Skeletal muscle tissue (tissue), 4 donors: ENCODE measurements around the gene DPCD. TPM values are rescaled to one million over a fixed set of nuclear protein-coding genes. Genes with fewer than 3 reads are reported as not detected.
"Not testable (repeated sequence)": the region's sequence is repeated elsewhere in the genome, so short reads cannot be mapped to it uniquely, and the experiment has no call there.

ENCODE experiments used
- H3K27ac ChIP-seq: one replicate; pipeline ENCODE4 v1.7.0; 2013; ENCODE audit warnings: mild to moderate bottlenecking, low read depth, low read length, inconsistent platforms
- H3K27me3 ChIP-seq, 3 donors: one replicate each; pipeline ENCODE4 v1.7.0; 2013; ENCODE audit warnings: low read length in 3 of 3; ENCODE audit not compliant: control insufficient read depth in 3 of 3, insufficient read depth in 3 of 3
- H3K36me3 ChIP-seq, 3 donors: one replicate each; pipeline ENCODE4 v1.7.0; 2013; ENCODE audit warnings: low read length in 3 of 3; ENCODE audit not compliant: control insufficient read depth in 3 of 3, insufficient read depth in 3 of 3
- H3K4me1 ChIP-seq, 3 donors: one replicate each; pipeline ENCODE4 v1.7.0; 2013; ENCODE audit warnings: low read length in 3 of 3, mild to moderate bottlenecking in 3 of 3; ENCODE audit not compliant: control insufficient read depth in 3 of 3, insufficient read depth in 3 of 3
- H3K4me3 ChIP-seq, 3 donors: one replicate each; pipeline ENCODE4 v1.7.0; 2013; ENCODE audit warnings: low read length in 3 of 3
- H3K9ac ChIP-seq, 3 donors: one replicate each; pipeline ENCODE4 v1.7.0; 2013; ENCODE audit warnings: low read length in 3 of 3, mild to moderate bottlenecking in 3 of 3, moderate library complexity in 2 of 3, low read depth in 1 of 3
- H3K9me3 ChIP-seq, 3 donors: one replicate each; pipeline ENCODE4 v1.7.0; 2013; ENCODE audit warnings: low read length in 3 of 3; ENCODE audit not compliant: control insufficient read depth in 3 of 3
- total RNA-seq: library from RNA; depleted of rRNA; stranded (reverse); fragments of >200 nt; gene quantifications from one replicate; pipeline ENCODE4 v1.2.3, GENCODE V29; 2014
- donor health status: Osteomylitis.

The DPCD gene
- total RNA-seq, 1 donor from 2014 or later, result 20.4 TPM

GRCh38 chr10:101580486-101581399 lies 7.4 kb upstream of the DPCD start:
- Histone ChIP-seq H3K4me1 (no peaks in the 10 kb centered on the region), H3K27me3 (no peaks in the 10 kb centered on the region), H3K36me3 (peaks cover 71 to 80% (median 75%) of the 10 kb centered on the region in 3 donors), H3K4me3 (no peak overlapping the region), H3K9me3 (no peaks in the 10 kb centered on the region), H3K9ac (no peak overlapping the region), H3K27ac (no peak overlapping the region)

DNA sequence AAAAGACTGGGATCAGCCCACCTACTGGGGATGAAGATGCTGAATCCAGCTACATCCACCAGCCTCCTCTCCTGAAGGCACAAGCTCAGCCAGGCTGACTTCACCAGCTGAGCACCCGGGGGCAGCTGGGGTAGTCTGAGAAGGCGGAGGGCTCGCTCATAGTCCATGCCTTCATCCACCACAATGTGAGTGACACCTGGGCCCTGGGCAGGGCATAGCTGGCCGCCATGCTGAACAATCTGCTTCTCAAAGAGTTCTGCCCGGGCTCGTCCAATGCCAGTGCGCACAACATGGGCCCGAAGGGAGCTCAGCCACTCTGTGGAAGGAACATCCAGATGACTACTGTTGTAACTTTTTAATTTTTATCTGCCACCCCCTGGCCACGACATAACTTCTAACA lies 2.3 kb upstream of the DPCD start:
- Histone ChIP-seq H3K4me1 (peaks cover 17 to 22% (median 18%) of the 10 kb centered on the region in 3 donors), H3K9me3 (no peaks in the 10 kb centered on the region), H3K27me3 (no peaks in the 10 kb centered on the region), H3K36me3 (peaks cover 39 to 41% (median 39%) of the 10 kb centered on the region in 3 donors), H3K27ac (no peak overlapping the region), H3K9ac (no peak overlapping the region), H3K4me3 (no peak overlapping the region)

GRCh38 chr10:101588879-101589278 lies 758 bp downstream of the DPCD start:
- Histone ChIP-seq H3K36me3 (peaks cover 11 to 14% (median 12%) of the 10 kb centered on the region in 3 donors), H3K9ac (peak overlapping the region; percentile 70 to 96 (median 88)), H3K9me3 (no peaks in the 10 kb centered on the region), H3K27me3 (no peaks in the 10 kb centered on the region), H3K4me1 (peaks cover 17 to 22% (median 18%) of the 10 kb centered on the region in 3 donors), H3K4me3 (peak overlapping the region; percentile 98 to 100 (median 99)), H3K27ac (no peak overlapping the region)

DNA sequence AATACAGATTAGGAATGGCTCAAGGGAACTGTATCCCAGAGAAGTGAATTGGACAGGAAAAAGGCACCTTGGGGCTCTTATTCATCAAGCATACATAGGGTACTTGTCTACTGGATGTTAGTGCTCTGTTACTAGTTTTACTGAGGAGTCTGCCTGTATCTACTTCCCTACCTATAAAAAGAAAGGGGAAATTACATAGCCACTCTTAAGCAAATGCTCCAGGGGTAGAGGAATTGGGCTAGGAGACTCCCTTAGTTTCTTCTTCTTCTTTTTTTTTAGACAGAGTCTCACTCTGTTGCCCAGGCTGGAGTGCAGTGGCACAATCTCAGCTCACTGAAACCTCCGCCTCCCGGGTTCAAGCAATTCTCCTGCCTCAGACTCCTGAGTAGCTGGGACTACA lies 5.2 kb downstream of the DPCD start:
- H3K9ac ChIP-seq, H3K27ac ChIP-seq, H3K9me3 ChIP-seq, H3K27me3 ChIP-seq, H3K4me3 ChIP-seq, H3K36me3 ChIP-seq: not testable (repeated sequence)
- peaks cover 7 to 16% (median 14%) of the 10 kb centered on the region in 3 donors for H3K4me1 ChIP-seq

- peak overlapping the region; percentile 77 for H3K27ac ChIP-seq
- H3K27me3 ChIP-seq, result no peaks in the 10 kb centered on the region
- peaks cover 0 to 2% (median 0%) of the 10 kb centered on the region in 3 donors for H3K36me3 ChIP-seq
- no peaks in the 10 kb centered on the region for H3K9me3 ChIP-seq
- peaks cover 0 to 9% (median 9%) of the 10 kb centered on the region in 3 donors for H3K4me1 ChIP-seq
- H3K9ac ChIP-seq, result peak overlapping the region in 1 of 3 donors; percentile 36
- H3K4me3 ChIP-seq, result no peak overlapping the region
These were observed 7.7 kb downstream of the DPCD start for GRCh38 chr10:101595591-101596433.

DNA sequence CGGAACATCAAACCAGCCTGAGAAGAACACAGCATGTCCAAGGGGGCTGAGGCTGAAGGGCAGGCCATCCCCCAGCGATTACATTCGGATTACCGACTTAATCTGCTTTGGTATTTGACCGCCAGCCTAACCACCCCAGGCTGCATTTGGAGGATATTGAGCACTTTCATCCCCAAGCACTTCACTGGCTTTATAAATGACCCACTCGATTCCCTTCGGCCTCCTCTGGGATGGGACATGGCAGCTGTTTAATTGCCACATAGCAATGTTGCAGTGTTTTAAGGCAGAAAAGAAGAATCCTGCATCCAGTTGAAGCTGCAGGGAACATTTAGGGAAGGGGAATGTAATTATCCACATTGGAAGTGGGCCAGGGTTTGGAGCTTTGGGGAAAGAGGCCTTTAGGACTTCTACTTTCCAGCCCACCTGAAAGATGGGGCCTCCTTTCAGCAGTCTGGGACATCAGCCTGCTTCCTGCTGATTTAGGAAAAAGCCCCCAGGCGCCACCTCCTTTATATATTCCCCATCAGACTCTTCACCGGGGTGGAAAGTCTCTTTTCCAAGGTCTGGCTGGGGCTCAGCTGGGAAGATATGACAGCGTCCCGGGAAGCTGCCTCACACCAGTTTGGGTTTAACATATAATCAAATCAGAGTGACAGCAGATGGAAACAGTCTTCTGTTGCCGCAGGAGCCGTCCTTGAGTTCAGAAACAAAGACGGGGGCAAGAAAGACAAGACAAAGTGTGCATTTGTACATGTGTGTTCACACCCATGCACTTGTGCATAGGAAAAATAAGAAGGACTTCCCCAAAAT lies 9.2 kb downstream of the DPCD start:
- Histone ChIP-seq H3K4me3 (no peak overlapping the region), H3K9ac (no peak overlapping the region), H3K27me3 (no peaks in the 10 kb centered on the region), H3K27ac (no peak overlapping the region), H3K4me1 (peaks cover 0 to 9% (median 9%) of the 10 kb centered on the region in 3 donors), H3K9me3 (no peaks in the 10 kb centered on the region), H3K36me3 (peaks cover 0 to 6% (median 0%) of the 10 kb centered on the region in 3 donors)

DNA sequence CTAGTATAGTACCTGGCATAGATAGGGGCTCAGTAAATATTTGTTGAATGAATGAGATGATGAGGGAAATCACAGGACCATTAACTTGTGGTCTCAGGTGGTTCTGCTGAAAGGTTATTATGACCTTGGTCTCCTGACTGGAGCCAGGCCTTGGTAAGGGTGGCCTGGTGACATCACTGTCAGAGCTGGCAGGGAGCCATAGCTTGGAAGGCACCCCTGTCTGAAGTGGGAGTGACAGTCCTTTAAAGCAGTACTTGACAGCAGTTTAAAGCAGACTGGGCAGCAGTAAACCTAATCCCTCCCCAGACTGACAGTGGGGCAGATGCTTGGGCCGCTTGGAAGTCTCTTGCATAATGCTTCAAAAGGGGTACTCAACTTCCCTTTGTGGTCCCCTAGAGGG lies 13.4 kb downstream of the DPCD start:
- Histone ChIP-seq H3K9ac (no peak overlapping the region), H3K27me3 (no peaks in the 10 kb centered on the region), H3K9me3 (no peaks in the 10 kb centered on the region)

GRCh38 chr10:101602761-101603398 lies 14.8 kb downstream of the DPCD start:
- H3K4me3 ChIP-seq, result no peak overlapping the region
- H3K27ac ChIP-seq, result no peak overlapping the region
- no peaks in the 10 kb centered on the region for H3K27me3 ChIP-seq
- H3K36me3 ChIP-seq, result peaks cover 3 to 16% (median 11%) of the 10 kb centered on the region in 3 donors
- H3K9me3 ChIP-seq, result no peaks in the 10 kb centered on the region
- no peak overlapping the region for H3K9ac ChIP-seq
- H3K4me1 ChIP-seq, result no peaks in the 10 kb centered on the region

More for the DNA sequence above, 13.4 kb downstream of the DPCD start:
- H3K27ac ChIP-seq, result no peak overlapping the region
- H3K4me3 ChIP-seq, result no peak overlapping the region
- H3K4me1 ChIP-seq, result no peaks in the 10 kb centered on the region
- peaks cover 0 to 9% (median 6%) of the 10 kb centered on the region in 3 donors for H3K36me3 ChIP-seq

GRCh38 chr10:101607124-101607523 lies 19.0 kb downstream of the DPCD start:
- Histone ChIP-seq H3K27ac (no peak overlapping the region), H3K4me3 (no peak overlapping the region), H3K4me1 (no peaks in the 10 kb centered on the region), H3K9me3 (no peaks in the 10 kb centered on the region), H3K27me3 (no peaks in the 10 kb centered on the region), H3K36me3 (peaks cover 30 to 49% (median 44%) of the 10 kb centered on the region in 3 donors), H3K9ac (no peak overlapping the region)
